SH-SY5Y (cell line): ENCODE data around the gene MAST4.

Experiments used
- GATA2 ChIP-seq: IDR thresholded peaks from 2 replicates; pipeline ENCODE4 v1.6.1; 2011; ENCODE audit warnings: mild to moderate bottlenecking, low read depth, low read length
- GATA3 ChIP-seq: IDR thresholded peaks from 2 replicates; pipeline ENCODE4 v1.6.1; 2011; ENCODE audit warnings: low read depth, mild to moderate bottlenecking, low read length, moderate library complexity

DNA sequence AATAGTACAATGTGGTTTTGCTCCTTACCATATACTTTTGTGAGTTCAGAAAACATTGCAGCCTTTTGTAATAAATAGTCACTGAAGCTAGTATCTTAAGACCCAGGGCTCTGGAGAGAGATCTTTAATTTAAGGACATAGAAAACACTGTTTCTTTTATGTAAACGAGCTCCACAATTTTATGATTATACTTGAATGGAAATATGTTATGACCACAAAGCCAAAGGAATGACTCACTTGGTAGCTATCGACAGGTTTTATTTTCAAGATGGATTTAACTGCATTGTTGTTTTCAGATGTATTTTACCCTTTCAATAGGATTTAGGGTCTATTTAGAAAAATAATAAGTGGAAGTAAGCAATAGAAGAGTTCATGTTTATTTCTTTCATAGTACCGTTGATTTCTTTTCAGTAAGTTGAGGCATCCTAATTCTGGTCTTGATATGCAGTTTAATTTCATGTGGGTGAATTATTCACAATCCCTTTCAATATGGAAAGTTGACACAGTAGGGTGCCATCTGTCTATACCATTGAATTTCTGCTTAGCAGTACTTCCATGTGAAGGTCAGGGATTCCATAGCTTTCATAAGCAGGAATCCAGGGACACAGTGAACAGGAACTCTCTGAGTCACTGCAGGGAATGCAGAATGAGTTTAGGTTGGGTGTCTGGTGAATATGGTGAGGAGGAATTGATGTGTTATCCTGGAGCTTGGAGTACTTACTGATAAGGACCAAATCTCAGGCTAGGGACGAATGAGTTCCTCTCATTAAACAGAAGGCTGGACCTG lies 442.8 kb downstream of the MAST4 start:
- TF ChIP-seq GATA2 (no peak), GATA3 (no peak)
